HepG2 (cell line): ENCODE data around the gene CHPF. TPM values are rescaled to one million over a fixed set of nuclear protein-coding genes. Genes with fewer than 3 reads are reported as not detected.

Experiments
- ATAC-seq: fragments of 200-7000 bp; cut with Tn5 transposase; 3 replicates; pipeline ENCODE4 v1.9.1; 2020; ENCODE audit warnings: mild to moderate bottlenecking, moderate library complexity
- BruUV-seq: library from RNA; stranded (reverse); fragments of 400-500 nt; replicated peaks from 2 replicates; lab custom pipeline; 2021; lab: Mats Ljungman, UMichigan
- CTCF ChIA-PET: fragments of 300-600 bp; formaldehyde crosslinking; extraction: SDS; loops from one replicate; lab custom pipeline; 2021; ENCODE audit warnings: low total read pairs, inconsistent platforms, low intra/inter-chr PET ratio; lab: Yijun Ruan, JAX
- POLR2A ChIA-PET: fragments of 350-600 bp; sonication (Branson Sonifier 250); formaldehyde crosslinking; loops from one replicate; lab custom pipeline; 2020; ENCODE audit warnings: antibody characterized with exemption, inconsistent platforms; lab: Yijun Ruan, JAX
- DNase-seq: peaks from one replicate; pipeline ENCODE4 v3.0.0-alpha.2; 2015; ENCODE audit warnings: low spot score
- FAIRE-seq: peaks from 3 replicates; lab custom pipeline; 2011; peaks lifted over from hg19 to GRCh38; lab: Jason Lieb, UNC
- H2AFZ ChIP-seq: one replicate; pipeline ENCODE4 v1.6.1; 2011; ENCODE audit warnings: low read length, inconsistent platforms
- H3K27ac ChIP-seq: fragments of 300-600 bp; 3 replicates; pipeline ENCODE4 v1.8.0; 2011; ENCODE audit warnings: mixed run types, mild to moderate bottlenecking, mixed read lengths, low read length, inconsistent platforms; ENCODE audit not compliant: insufficient read depth; ENCODE audit errors: extremely low read length
- H3K27me3 ChIP-seq, 2 experiments: fragments of 200-600 bp in 1 of 2; 2 replicates in 1 of 2; 3 replicates in 1 of 2; pipeline versions ENCODE4 v1.6.0 to v1.8.0; 2011; ENCODE audit warnings: low read length in 2 of 2, mild to moderate bottlenecking in 2 of 2, moderate library complexity in 2 of 2, inconsistent platforms in 1 of 2; ENCODE audit not compliant: insufficient read depth in 2 of 2, control insufficient read depth in 1 of 2
- H3K36me3 ChIP-seq, 2 experiments: fragments of 200-600 bp in 1 of 2; replicated peaks in 1 of 2; 2 replicates in 1 of 2; 3 replicates in 1 of 2; pipeline versions ENCODE4 v1.5.1 to v1.8.0; 2011; ENCODE audit warnings: low read length in 2 of 2, inconsistent platforms in 1 of 2; ENCODE audit not compliant: insufficient read depth in 2 of 2, control insufficient read depth in 1 of 2
- H3K4me1 ChIP-seq: 2 replicates; pipeline ENCODE4 v1.5.1; 2012; ENCODE audit warnings: low read length, inconsistent platforms; ENCODE audit not compliant: insufficient read depth
- H3K4me2 ChIP-seq: 2 replicates; pipeline ENCODE4 v1.6.0; 2011; ENCODE audit warnings: low read depth, low read length, inconsistent platforms
- H3K4me3 ChIP-seq, 3 experiments: fragments of 200-600 bp in 1 of 3; sonication (generic), shearing (Covaris generic) in 1 of 3; replicated peaks in 1 of 3; 2 replicates each; pipeline ENCODE4 v1.5.1; 2011 to 2016; ENCODE audit warnings: low read length in 3 of 3, inconsistent platforms in 2 of 3, low read depth in 2 of 3, mild to moderate bottlenecking in 2 of 3, control low read depth in 1 of 3, mixed read lengths in 1 of 3; ENCODE audit not compliant: insufficient read depth in 1 of 3
- H3K79me2 ChIP-seq: one replicate; pipeline ENCODE4 v1.6.1; 2011; ENCODE audit warnings: low read length, inconsistent platforms; ENCODE audit not compliant: insufficient read depth
- H3K9ac ChIP-seq: 2 replicates; pipeline ENCODE4 v1.6.0; 2011; ENCODE audit warnings: mild to moderate bottlenecking, low read depth, low read length, inconsistent platforms; ENCODE audit not compliant: insufficient read depth
- H3K9me3 ChIP-seq: 2 replicates; pipeline ENCODE4 v1.5.1; 2012; ENCODE audit warnings: mild to moderate bottlenecking, low read length
- H4K20me1 ChIP-seq: 2 replicates; pipeline ENCODE4 v1.6.0; 2011; ENCODE audit warnings: inconsistent platforms, mild to moderate bottlenecking, low read length, moderate library complexity; ENCODE audit not compliant: insufficient read depth
- MATR3 ChIP-seq: sonication (generic); formaldehyde crosslinking; IDR thresholded peaks from 2 replicates; pipeline ENCODE4 v1.4.0; 2020; ENCODE audit warnings: missing genetic modification reagents
- MED1 ChIP-seq: sonication (generic); formaldehyde crosslinking; IDR thresholded peaks from 2 replicates; pipeline ENCODE4 v1.4.0; 2020; ENCODE audit warnings: missing genetic modification reagents
- NFIC ChIP-seq: IDR thresholded peaks from 2 replicates; pipeline ENCODE4 v1.6.1; 2012; ENCODE audit warnings: mild to moderate bottlenecking, low read length, inconsistent platforms
- ONECUT2 ChIP-seq: sonication (generic); formaldehyde crosslinking; IDR thresholded peaks from 2 replicates; pipeline ENCODE4 v1.4.0; 2020; ENCODE audit warnings: missing genetic modification reagents
- RCOR2 ChIP-seq: IDR thresholded peaks from 2 replicates; pipeline ENCODE4 v1.6.1; 2016; ENCODE audit warnings: missing biosample characterization, missing genetic modification reagents
- ZNF251 ChIP-seq: sonication (generic); formaldehyde crosslinking; IDR thresholded peaks from 2 replicates; pipeline ENCODE4 v1.9.0; 2021; ENCODE audit warnings: mild to moderate bottlenecking, missing genetic modification reagents
- ZNF768 ChIP-seq: sonication (generic); formaldehyde crosslinking; IDR thresholded peaks from 2 replicates; pipeline ENCODE4 v1.4.0; 2020; ENCODE audit warnings: missing genetic modification reagents
- ZNF839 ChIP-seq: sonication (generic); formaldehyde crosslinking; IDR thresholded peaks from 2 replicates; pipeline ENCODE4 v1.4.0; 2020; ENCODE audit warnings: missing genetic modification reagents, mild to moderate bottlenecking, borderline replicate concordance
- WGBS: methylation state at CpG from one replicate; pipeline ENCODE4 v1.1.6; 2017; ENCODE audit warnings: low lambda C conversion rate; 5-methylcytosine and 5-hydroxymethylcytosine counted together
- in situ Hi-C: cut with HindIII; loops from 2 replicates; pipeline ENCODE4 v1.10.0; 2017; ENCODE audit warnings: low pct_unique_long_range_greater_than_20kb; ENCODE audit not compliant: extremely low pct_ligation_motif_present
- intact Hi-C: fragments of 100-400 bp; cut with micrococcal nuclease; formaldehyde crosslinking; loops from one replicate; pipeline ENCODE4 v1.10.0; 2022; ENCODE audit not compliant: unreplicated experiment
- polyA plus RNA-seq, 8 experiments: library from polyadenylated mRNA; depleted of rRNA in 3 of 8; stranded (reverse) in 7 of 8; unstranded in 1 of 8; fragments of >200 nt; fragmentation: Illumina TruSeq in 4 of 8; extraction: Trizol in 4 of 8; gene quantifications; 2 replicates each; pipeline versions ENCODE4 v1.2.1 to v1.2.3, GENCODE V29; 2011 to 2016; ENCODE audit warnings: low read depth in 4 of 8, missing spikeins in 1 of 8, mixed read lengths in 1 of 8; ENCODE audit not compliant: insufficient read depth in 1 of 8
- total RNA-seq, 5 experiments: library from RNA; depleted of rRNA; stranded (reverse); fragments of >200 nt; fragmentation: Illumina TruSeq; extraction: Trizol; gene quantifications; 2 replicates each; pipeline ENCODE4 v1.2.3, GENCODE V29; 2016; ENCODE audit warnings: low read depth in 1 of 5
- TF ChIP-seq, protein P1 (sequence below): sonication (generic); formaldehyde crosslinking; IDR thresholded peaks from 2 replicates; pipeline ENCODE4 v1.5.1; 2020; ENCODE audit warnings: missing genetic modification reagents, mild to moderate bottlenecking, borderline replicate concordance
- TF ChIP-seq, protein P2 (sequence below), 2 experiments: sonication (generic) in 1 of 2; formaldehyde crosslinking in 1 of 2; IDR thresholded peaks; 2 replicates each; pipeline versions ENCODE4 v1.5.1 to v1.6.1; 2011 to 2020; ENCODE audit warnings: borderline replicate concordance in 1 of 2, low read depth in 1 of 2, low read length in 1 of 2, mild to moderate bottlenecking in 1 of 2, missing genetic modification reagents in 1 of 2, moderate library complexity in 1 of 2
- TF ChIP-seq, protein P3 (sequence below): sonication (generic); formaldehyde crosslinking; IDR thresholded peaks from 2 replicates; pipeline ENCODE4 v1.4.0; 2020; ENCODE audit warnings: low read depth, mild to moderate bottlenecking, missing genetic modification reagents
- TF ChIP-seq, protein P4 (sequence below): sonication (generic); formaldehyde crosslinking; IDR thresholded peaks from 2 replicates; pipeline ENCODE4 v1.4.0; 2020; ENCODE audit warnings: mild to moderate bottlenecking, missing genetic modification reagents
- TF ChIP-seq, protein P5 (sequence below): IDR thresholded peaks from 2 replicates; pipeline ENCODE4 v1.6.1; 2016; ENCODE audit warnings: control low read depth
- TF ChIP-seq, protein P6 (sequence below): sonication (generic); formaldehyde crosslinking; IDR thresholded peaks from 2 replicates; pipeline ENCODE4 v1.8.1; 2023; ENCODE audit warnings: missing genetic modification reagents, mild to moderate bottlenecking, borderline replicate concordance

The CHPF gene
- total and polyA plus RNA-seq, 2 of the 13 experiments (the other 11 are each of a cell fraction or from before 2014, with no cell fraction given) = 79.6 to 111 TPM

DNA sequence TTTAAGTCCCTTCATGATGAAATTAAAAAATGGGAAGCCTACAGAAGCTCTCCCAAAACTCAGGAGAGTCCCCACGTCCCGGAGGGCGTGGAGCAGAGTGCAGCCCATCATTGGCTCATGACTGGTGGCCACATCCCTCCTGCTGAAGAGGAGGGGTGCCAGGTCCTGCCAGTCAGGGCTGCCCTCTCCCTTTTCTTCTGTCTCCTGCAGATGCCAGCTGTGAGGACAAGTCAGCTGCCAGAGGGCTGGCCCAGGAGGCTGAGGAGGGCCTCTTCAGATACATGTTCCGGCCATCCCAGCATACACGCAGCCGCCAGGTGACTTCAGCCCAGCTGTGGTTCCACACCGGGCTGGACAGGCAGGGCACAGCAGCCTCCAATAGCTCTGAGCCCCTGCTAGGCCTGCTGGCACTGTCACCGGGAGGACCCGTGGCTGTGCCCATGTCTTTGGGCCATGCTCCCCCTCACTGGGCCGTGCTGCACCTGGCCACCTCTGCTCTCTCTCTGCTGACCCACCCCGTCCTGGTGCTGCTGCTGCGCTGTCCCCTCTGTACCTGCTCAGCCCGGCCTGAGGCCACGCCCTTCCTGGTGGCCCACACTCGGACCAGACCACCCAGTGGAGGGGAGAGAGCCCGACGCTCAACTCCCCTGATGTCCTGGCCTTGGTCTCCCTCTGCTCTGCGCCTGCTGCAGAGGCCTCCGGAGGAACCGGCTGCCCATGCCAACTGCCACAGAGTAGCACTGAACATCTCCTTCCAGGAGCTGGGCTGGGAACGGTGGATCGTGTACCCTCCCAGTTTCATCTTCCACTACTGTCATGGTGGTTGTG lies 31.1 kb upstream of the CHPF start:
- in situ Hi-C loops = no loop called here
- no peak overlapping the region; a peak in 1 of 6 replicates for H3K4me3 ChIP-seq
- TF ChIP-seq, protein P1, sequence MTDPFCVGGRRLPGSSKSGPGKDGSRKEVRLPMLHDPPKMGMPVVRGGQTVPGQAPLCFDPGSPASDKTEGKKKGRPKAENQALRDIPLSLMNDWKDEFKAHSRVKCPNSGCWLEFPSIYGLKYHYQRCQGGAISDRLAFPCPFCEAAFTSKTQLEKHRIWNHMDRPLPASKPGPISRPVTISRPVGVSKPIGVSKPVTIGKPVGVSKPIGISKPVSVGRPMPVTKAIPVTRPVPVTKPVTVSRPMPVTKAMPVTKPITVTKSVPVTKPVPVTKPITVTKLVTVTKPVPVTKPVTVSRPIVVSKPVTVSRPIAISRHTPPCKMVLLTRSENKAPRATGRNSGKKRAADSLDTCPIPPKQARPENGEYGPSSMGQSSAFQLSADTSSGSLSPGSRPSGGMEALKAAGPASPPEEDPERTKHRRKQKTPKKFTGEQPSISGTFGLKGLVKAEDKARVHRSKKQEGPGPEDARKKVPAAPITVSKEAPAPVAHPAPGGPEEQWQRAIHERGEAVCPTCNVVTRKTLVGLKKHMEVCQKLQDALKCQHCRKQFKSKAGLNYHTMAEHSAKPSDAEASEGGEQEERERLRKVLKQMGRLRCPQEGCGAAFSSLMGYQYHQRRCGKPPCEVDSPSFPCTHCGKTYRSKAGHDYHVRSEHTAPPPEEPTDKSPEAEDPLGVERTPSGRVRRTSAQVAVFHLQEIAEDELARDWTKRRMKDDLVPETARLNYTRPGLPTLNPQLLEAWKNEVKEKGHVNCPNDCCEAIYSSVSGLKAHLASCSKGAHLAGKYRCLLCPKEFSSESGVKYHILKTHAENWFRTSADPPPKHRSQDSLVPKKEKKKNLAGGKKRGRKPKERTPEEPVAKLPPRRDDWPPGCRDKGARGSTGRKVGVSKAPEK = 0 out of 2 replicates have a peak, but pooled peaks have one; percentile 38
- TF ChIP-seq, protein P2, sequence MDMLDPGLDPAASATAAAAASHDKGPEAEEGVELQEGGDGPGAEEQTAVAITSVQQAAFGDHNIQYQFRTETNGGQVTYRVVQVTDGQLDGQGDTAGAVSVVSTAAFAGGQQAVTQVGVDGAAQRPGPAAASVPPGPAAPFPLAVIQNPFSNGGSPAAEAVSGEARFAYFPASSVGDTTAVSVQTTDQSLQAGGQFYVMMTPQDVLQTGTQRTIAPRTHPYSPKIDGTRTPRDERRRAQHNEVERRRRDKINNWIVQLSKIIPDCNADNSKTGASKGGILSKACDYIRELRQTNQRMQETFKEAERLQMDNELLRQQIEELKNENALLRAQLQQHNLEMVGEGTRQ (IDR thresholded peaks at IDR 0.05; ENCODE audit: low read depth, low read length) = no peak
- TF ChIP-seq, protein P2 (CRISPR knock-in tag; IDR thresholded peaks at IDR 0.05; ENCODE audit: borderline replicate concordance) = no peak
- TF ChIP-seq, protein P3, sequence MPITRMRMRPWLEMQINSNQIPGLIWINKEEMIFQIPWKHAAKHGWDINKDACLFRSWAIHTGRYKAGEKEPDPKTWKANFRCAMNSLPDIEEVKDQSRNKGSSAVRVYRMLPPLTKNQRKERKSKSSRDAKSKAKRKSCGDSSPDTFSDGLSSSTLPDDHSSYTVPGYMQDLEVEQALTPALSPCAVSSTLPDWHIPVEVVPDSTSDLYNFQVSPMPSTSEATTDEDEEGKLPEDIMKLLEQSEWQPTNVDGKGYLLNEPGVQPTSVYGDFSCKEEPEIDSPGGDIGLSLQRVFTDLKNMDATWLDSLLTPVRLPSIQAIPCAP (CRISPR knock-in tag) = no peak
- no peak for TF ChIP-seq ZNF251
- TF ChIP-seq MATR3 (CRISPR knock-in tag) = no peak
- no peak for TF ChIP-seq NFIC
- TF ChIP-seq, protein P4, sequence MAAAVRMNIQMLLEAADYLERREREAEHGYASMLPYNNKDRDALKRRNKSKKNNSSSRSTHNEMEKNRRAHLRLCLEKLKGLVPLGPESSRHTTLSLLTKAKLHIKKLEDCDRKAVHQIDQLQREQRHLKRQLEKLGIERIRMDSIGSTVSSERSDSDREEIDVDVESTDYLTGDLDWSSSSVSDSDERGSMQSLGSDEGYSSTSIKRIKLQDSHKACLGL = peak; percentile 57; the same call in 1 of the 2 replicates
- peak; percentile 26; the same call in 1 of the 2 replicates for TF ChIP-seq ZNF768
- no peak for TF ChIP-seq MED1 (CRISPR knock-in tag)
- no peak for TF ChIP-seq ONECUT2 (CRISPR knock-in tag)
- TF ChIP-seq, protein P5, sequence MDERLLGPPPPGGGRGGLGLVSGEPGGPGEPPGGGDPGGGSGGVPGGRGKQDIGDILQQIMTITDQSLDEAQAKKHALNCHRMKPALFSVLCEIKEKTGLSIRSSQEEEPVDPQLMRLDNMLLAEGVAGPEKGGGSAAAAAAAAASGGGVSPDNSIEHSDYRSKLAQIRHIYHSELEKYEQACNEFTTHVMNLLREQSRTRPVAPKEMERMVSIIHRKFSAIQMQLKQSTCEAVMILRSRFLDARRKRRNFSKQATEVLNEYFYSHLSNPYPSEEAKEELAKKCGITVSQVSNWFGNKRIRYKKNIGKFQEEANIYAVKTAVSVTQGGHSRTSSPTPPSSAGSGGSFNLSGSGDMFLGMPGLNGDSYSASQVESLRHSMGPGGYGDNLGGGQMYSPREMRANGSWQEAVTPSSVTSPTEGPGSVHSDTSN (CRISPR knock-in tag) = no peak
- no peak for TF ChIP-seq RCOR2
- no peak for TF ChIP-seq ZNF839 (CRISPR knock-in tag)
- TF ChIP-seq, protein P6, sequence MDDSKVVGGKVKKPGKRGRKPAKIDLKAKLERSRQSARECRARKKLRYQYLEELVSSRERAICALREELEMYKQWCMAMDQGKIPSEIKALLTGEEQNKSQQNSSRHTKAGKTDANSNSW (CRISPR knock-in tag) = no peak

More for the DNA sequence above, 31.1 kb upstream of the CHPF start:
- intact Hi-C loops = loop anchor here (5.0 kb wide), 1 partner anchor 53 kb away; the partner anchor contains the start of gene SLC4A3
- FAIRE-seq (no peak), DNase-seq (no peak), ATAC-seq (no peak)
- Histone ChIP-seq H3K79me2 (peaks cover 13% of the 10 kb centered on the region), H3K9ac (0 out of 2 replicates have a peak overlapping the region, but pooled peaks have one; percentile 65), H3K9me3 (no peaks in the 10 kb centered on the region), H3K4me2 (no peak overlapping the region), H4K20me1 (no peaks in the 10 kb centered on the region), H3K27me3 (no peaks in the 10 kb centered on the region), H3K36me3 (peaks cover 0 to 3% of the 10 kb centered on the region in 2 experiments; a peak in 2 of 5 replicates), H2AFZ (no peak overlapping the region), H3K4me1 (peaks cover 87% of the 10 kb centered on the region), H3K27ac (peak overlapping the region; percentile 86)
- ChIA-PET CTCF (no interaction called here), POLR2A (interaction anchor here (1.3 to 5.5 kb wide), 3 partner anchors 12 to 76 kb away, joined by 3 to 82 read pairs (median 17); partner anchors contain the start of genes GMPPA and STK11IP)
- no TSS peak for BruUV-seq
- WGBS = 98% methylated on average over 18 of the region's 22 CpGs
